ENCODE data around the gene SIAH2. TPM values are rescaled to one million over a fixed set of nuclear protein-coding genes. Genes with fewer than 3 reads are reported as not detected.

Gene SIAH2
- total and polyA plus RNA-seq, 2 of the 8 experiments (the other 6 are each of a cell fraction or from before 2014, with no cell fraction given): 23.9 to 34.2 TPM

GRCh38 chr3:150790629-150791028 is 27.7 kb upstream of the SIAH2 start:
- Histone ChIP-seq H3K14ac (ENCODE audit: insufficient read length) (no peak overlapping the region), H2BK12ac (ENCODE audit: low read depth, low read length) (no peak overlapping the region), H3K9me3 (ENCODE audit: insufficient read depth in 2 of 2, low read depth in 1 of 2, low read length in 1 of 2) (no peaks in the 10 kb centered on the region), H3K4me3 (ENCODE audit: extremely low read depth in 1 of 4, insufficient read depth in 2 of 4, low read depth in 3 of 4, low read length in 4 of 4) (no peak overlapping the region), H2BK15ac (ENCODE audit: low read length) (no peak overlapping the region), H4K5ac (ENCODE audit: insufficient read length, low read depth, low read length) (no peak overlapping the region), H2AFZ (ENCODE audit: low read length) (no peak overlapping the region), H4K91ac (replicated peaks; ENCODE audit: insufficient read length, low read length) (no peak overlapping the region), H3K23me2 (ENCODE audit: low read depth, low read length) (no peaks in the 10 kb centered on the region; the same call in 1 of the 2 replicates), H3K36me3 (ENCODE audit: control insufficient read depth in 2 of 4, insufficient read depth in 4 of 4, low read length in 3 of 4) (no peaks in the 10 kb centered on the region), H3K9ac (replicated peaks in 1 of 4; ENCODE audit: extremely low read depth in 1 of 4, low read depth in 3 of 4, low read length in 3 of 4) (no peak overlapping the region), H3K4ac (replicated peaks; ENCODE audit: insufficient read length, low read depth, low read length) (no peak overlapping the region), H3K27ac (ENCODE audit: low read depth, low read length) (no peak overlapping the region), H3K18ac (ENCODE audit: extremely low read depth, low read length) (no peak overlapping the region), H3K56ac (replicated peaks; ENCODE audit: insufficient read length, low read depth, low read length) (no peak overlapping the region), H3K23ac (ENCODE audit: insufficient read length) (no peak overlapping the region), H3K4me2 (ENCODE audit: insufficient read depth in 1 of 2, low read depth in 2 of 2, low read length in 2 of 2) (no peak overlapping the region), H2BK5ac (ENCODE audit: low read depth, low read length) (no peak overlapping the region), H2BK120ac (replicated peaks; ENCODE audit: low read depth, low read length) (no peak overlapping the region), H3K4me1 (replicated peaks in 1 of 4; ENCODE audit: control insufficient read depth in 3 of 4, insufficient read depth in 4 of 4, low read length in 3 of 4) (no peaks in the 10 kb centered on the region), H3K27me3 (replicated peaks in 1 of 4; ENCODE audit: control insufficient read depth in 3 of 4, extremely low read depth in 1 of 4, insufficient read depth in 3 of 4, low read length in 3 of 4) (no peaks in the 10 kb centered on the region; a peak in 1 of 7 replicates), H3K79me1 (ENCODE audit: low read depth, low read length) (no peaks in the 10 kb centered on the region), H3K79me2 (ENCODE audit: control insufficient read depth in 1 of 2, insufficient read depth in 2 of 2, low read length in 2 of 2) (no peaks in the 10 kb centered on the region), H2BK20ac (ENCODE audit: low read length) (no peak overlapping the region), H4K8ac (ENCODE audit: extremely low read depth, insufficient read depth, low read length) (no peak overlapping the region), H4K20me1 (replicated peaks in 1 of 2; ENCODE audit: control insufficient read depth in 1 of 2, insufficient read depth in 2 of 2, low read length in 2 of 2) (no peaks in the 10 kb centered on the region), H2AK5ac (ENCODE audit: low read depth, low read length) (no peak overlapping the region)
- POLR2A ChIA-PET (ENCODE audit: partially characterized antibody): interaction anchor here (0.6 kb wide), 1 partner anchor 117 kb away, joined by 3 read pairs; no protein-coding TSS in a partner anchor
- DNase-seq (ENCODE audit: low read depth in 1 of 2, low spot score in 2 of 2): no peak
- CTCF ChIA-PET (ENCODE audit: partially characterized antibody): interaction anchor here (0.7 to 8.3 kb wide), 10 partner anchors 10 to 198 kb away, joined by 3 to 104 read pairs (median 5); no protein-coding TSS in a partner anchor
- FAIRE-seq: no peak
- no peak for TF ChIP-seq ATF2 (IDR thresholded peaks at IDR 0.05; ENCODE audit: low read length)
- no peak for TF ChIP-seq SP4 (IDR thresholded peaks at IDR 0.05; ENCODE audit: low read length)
- TF ChIP-seq TBP (IDR thresholded peaks at IDR 0.05; ENCODE audit: low read depth, low read length): no peak
- no peak for TF ChIP-seq EP300 (IDR thresholded peaks at IDR 0.05; ENCODE audit: borderline replicate concordance in 1 of 2, low read depth in 2 of 2, low read length in 2 of 2)
- no peak for TF ChIP-seq CBX5 (IDR thresholded peaks at IDR 0.05; ENCODE audit: low read depth, low read length)
- TF ChIP-seq SUZ12 (IDR thresholded peaks at IDR 0.05; ENCODE audit: low read length): no peak
- TF ChIP-seq CTBP2 (IDR thresholded peaks at IDR 0.05; ENCODE audit: borderline replicate concordance, insufficient read depth, insufficient read length, low read length): no peak
- TF ChIP-seq CTCF (IDR thresholded peaks at IDR 0.05; ENCODE audit: control extremely low read depth in 1 of 3, insufficient read depth in 1 of 3, low read depth in 1 of 3, low read length in 3 of 3): no peak
- no peak for TF ChIP-seq SIRT6 (IDR thresholded peaks at IDR 0.05; ENCODE audit: low read length)
- no peak for TF ChIP-seq TEAD4 (IDR thresholded peaks at IDR 0.05; ENCODE audit: low read depth, low read length)
